Transverse colon (tissue), 4 donors: ENCODE data around the gene SLC2A9. TPM values are rescaled to one million over a fixed set of nuclear protein-coding genes. Genes with fewer than 3 reads are reported as not detected.

Experiments
- DNase-seq: peaks from one replicate; pipeline ENCODE4 v3.0.0-alpha.2; 2019
- H3K27ac ChIP-seq, 4 donors: fragments of 200-600 bp; sonication (generic); 2 replicates each; pipeline ENCODE4 v1.5.1; 2016 to 2018; ENCODE audit warnings: inconsistent platforms in 4 of 4
- H3K27me3 ChIP-seq: fragments of 200-600 bp; sonication (generic); 2 replicates; pipeline ENCODE4 v1.5.1; 2017; ENCODE audit warnings: inconsistent platforms
- H3K36me3 ChIP-seq, 4 donors: fragments of 200-600 bp; sonication (generic); 2 replicates each; pipeline ENCODE4 v1.5.1; 2017 to 2019; ENCODE audit warnings: inconsistent platforms in 4 of 4
- H3K4me1 ChIP-seq, 4 donors: fragments of 200-600 bp; sonication (generic); 2 replicates each; pipeline ENCODE4 v1.5.1; 2017 to 2020; ENCODE audit warnings: inconsistent platforms in 4 of 4
- H3K4me3 ChIP-seq, 4 donors: fragments of 200-600 bp; sonication (generic); 1 replicate in 1 of 4; 2 replicates in 3 of 4; pipeline versions ENCODE4 v1.5.1 to v1.6.1; 2017 to 2019; ENCODE audit warnings: inconsistent platforms in 4 of 4
- H3K9me3 ChIP-seq, 2 donors: fragments of 200-600 bp; sonication (generic); 2 replicates each; pipeline ENCODE4 v1.5.1; 2017 to 2019; ENCODE audit warnings: inconsistent platforms in 2 of 2
- EP300 ChIP-seq: sonication (generic); formaldehyde crosslinking; IDR thresholded peaks from one replicate; pipeline ENCODE4 v1.6.1; 2017; ENCODE audit warnings: antibody characterized with exemption, low read depth
- POLR2A ChIP-seq: fragments of 450-650 bp; IDR thresholded peaks from one replicate; pipeline ENCODE4 v1.6.1; 2016; ENCODE audit warnings: antibody characterized with exemption, mild to moderate bottlenecking, moderate library complexity
- POLR2AphosphoS5 ChIP-seq, 3 donors: sonication (generic); formaldehyde crosslinking; IDR thresholded peaks; one replicate each; pipeline ENCODE4 v1.6.1; 2016; ENCODE audit warnings: antibody characterized with exemption in 3 of 3
- WGBS, 2 donors: methylation state at CpG; one replicate each; pipeline ENCODE4 v1.1.5; 2018; ENCODE audit warnings: low coverage in 1 of 2; 5-methylcytosine and 5-hydroxymethylcytosine counted together
- in situ Hi-C, 4 donors: fragments of 200-750 bp; cut with MboI; loops; one replicate each; pipeline versions ENCODE4 v1.15.0 to v1.15.1; 2017; ENCODE audit warnings: low sequenced_read_pairs in 3 of 4, low pct_ligation_motif_present in 1 of 4, low pct_unique_long_range_greater_than_20kb in 1 of 4
- intact Hi-C: fragments of 100-400 bp; cut with DNase I; formaldehyde crosslinking; loops from one replicate; pipeline ENCODE4 v1.15.1; 2023; ENCODE audit warnings: low total_unique reads
- total RNA-seq, 4 donors: library from RNA; depleted of rRNA; stranded (reverse); fragments of >200 nt; gene quantifications; one replicate each; pipeline ENCODE4 v1.1.0, GENCODE V29; 2016
- TF ChIP-seq, protein P1 (sequence below), 5 experiments: fragments of 200-600 bp in 3 of 5; fragments of 450-650 bp in 2 of 5; sonication (generic) in 3 of 5; IDR thresholded peaks; 1 replicate in 2 of 5; 2 replicates in 3 of 5; pipeline ENCODE4 v1.5.1; 2016 to 2017; ENCODE audit warnings: antibody characterized with exemption in 5 of 5, inconsistent platforms in 3 of 5, mild to moderate bottlenecking in 2 of 5, moderate library complexity in 1 of 5

The SLC2A9 gene
- total RNA-seq, 4 donors from 2014 or later: 2.2 to 4.0 (median 3.4) TPM; not detected in 1

DNA sequence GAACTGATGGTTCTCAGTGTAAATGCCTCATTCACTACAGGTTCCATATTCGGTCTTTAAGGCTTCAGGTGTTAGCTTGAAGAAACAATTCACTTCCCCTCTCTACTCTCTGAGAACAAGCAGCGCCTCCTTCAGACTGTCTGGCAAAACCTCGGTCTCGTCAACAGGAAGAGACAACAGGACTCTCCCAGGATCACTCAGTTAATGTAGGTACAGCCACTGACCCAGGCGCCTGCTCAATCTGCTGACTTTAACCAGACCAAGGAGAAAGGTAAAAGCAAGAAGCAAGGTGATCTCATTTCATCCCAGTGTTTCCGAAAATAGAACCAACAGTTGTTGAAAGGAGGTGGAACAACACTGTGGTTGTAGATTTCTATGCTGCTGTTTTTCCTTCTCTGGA lies 102.2 kb downstream of the SLC2A9 start:
- no peak for DNase-seq
- intact Hi-C loops (no loop called here), in situ Hi-C loops (no loop called here)
- WGBS, 2 donors: 89 to 90% methylated on average over 6 of the region's 6 CpGs
- Histone ChIP-seq H3K4me3 (no peak overlapping the region), H3K27me3 (no peaks in the 10 kb centered on the region), H3K36me3 (no peaks in the 10 kb centered on the region), H3K9me3 (no peaks in the 10 kb centered on the region), H3K4me1 (no peaks in the 10 kb centered on the region), H3K27ac (no peak overlapping the region)
- TF ChIP-seq POLR2AphosphoS5 (IDR thresholded peaks at IDR 0.05) (no peak), POLR2A (no peak), EP300 (no peak)

DNA sequence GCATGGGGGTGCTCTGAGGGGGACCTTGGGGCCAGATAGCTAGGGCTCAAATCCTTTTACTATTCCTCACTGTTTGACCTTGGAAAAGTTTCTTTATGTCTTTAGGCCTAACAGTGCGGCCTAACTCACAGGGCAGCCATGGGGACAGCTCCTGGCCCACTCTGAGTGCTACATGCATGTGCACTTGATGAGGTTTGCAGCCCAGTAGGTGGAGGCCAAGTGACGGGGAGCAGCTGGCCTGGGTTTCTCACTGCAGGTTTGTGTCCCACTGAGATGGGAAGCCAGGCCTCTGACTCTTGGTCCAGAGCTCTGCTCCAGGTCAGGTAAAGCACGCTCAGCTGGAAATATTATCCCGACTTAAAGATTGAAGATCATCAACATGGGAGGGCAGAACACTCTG lies 102.8 kb downstream of the SLC2A9 start:
- Histone ChIP-seq H3K4me3 (no peak overlapping the region), H3K27me3 (no peaks in the 10 kb centered on the region), H3K9me3 (no peaks in the 10 kb centered on the region), H3K36me3 (no peaks in the 10 kb centered on the region), H3K4me1 (no peaks in the 10 kb centered on the region), H3K27ac (no peak overlapping the region)
- TF ChIP-seq EP300 (no peak), POLR2AphosphoS5 (IDR thresholded peaks at IDR 0.05) (no peak), POLR2A (no peak)
- TF ChIP-seq, protein P1, sequence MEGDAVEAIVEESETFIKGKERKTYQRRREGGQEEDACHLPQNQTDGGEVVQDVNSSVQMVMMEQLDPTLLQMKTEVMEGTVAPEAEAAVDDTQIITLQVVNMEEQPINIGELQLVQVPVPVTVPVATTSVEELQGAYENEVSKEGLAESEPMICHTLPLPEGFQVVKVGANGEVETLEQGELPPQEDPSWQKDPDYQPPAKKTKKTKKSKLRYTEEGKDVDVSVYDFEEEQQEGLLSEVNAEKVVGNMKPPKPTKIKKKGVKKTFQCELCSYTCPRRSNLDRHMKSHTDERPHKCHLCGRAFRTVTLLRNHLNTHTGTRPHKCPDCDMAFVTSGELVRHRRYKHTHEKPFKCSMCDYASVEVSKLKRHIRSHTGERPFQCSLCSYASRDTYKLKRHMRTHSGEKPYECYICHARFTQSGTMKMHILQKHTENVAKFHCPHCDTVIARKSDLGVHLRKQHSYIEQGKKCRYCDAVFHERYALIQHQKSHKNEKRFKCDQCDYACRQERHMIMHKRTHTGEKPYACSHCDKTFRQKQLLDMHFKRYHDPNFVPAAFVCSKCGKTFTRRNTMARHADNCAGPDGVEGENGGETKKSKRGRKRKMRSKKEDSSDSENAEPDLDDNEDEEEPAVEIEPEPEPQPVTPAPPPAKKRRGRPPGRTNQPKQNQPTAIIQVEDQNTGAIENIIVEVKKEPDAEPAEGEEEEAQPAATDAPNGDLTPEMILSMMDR (IDR thresholded peaks at IDR 0.05): no peak
- intact Hi-C loops: no loop called here
- DNase-seq: no peak
- in situ Hi-C loops: no loop called here
- WGBS, 2 donors: 93 to 100% methylated on average over 1 to 4 of the region's 4 CpGs

DNA sequence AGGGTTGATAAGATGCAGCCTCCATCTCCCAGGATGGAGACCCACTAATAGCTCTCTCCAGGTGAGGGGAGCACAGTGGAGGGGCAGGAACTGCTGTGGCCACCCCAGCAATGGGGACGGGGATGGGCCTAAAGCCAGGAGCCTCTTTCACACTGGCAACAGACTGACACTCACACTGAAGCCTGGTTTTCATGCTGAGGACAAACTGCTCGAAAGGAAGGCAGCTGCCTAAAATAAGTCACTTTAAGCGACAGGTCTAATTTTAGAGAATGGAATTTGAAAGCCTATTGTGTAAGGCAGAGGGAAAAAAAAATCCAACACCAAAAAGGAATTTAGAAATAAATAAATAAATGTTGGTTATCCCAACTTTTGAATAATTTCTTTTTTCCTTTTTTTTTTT lies 104.4 kb downstream of the SLC2A9 start:
- DNase-seq: no peak
- H3K27me3 ChIP-seq: no peaks in the 10 kb centered on the region
- no peaks in the 10 kb centered on the region for H3K36me3 ChIP-seq
- no peaks in the 10 kb centered on the region for H3K9me3 ChIP-seq
- H3K4me3 ChIP-seq: no peak overlapping the region
- H3K4me1 ChIP-seq: no peaks in the 10 kb centered on the region
- intact Hi-C loops (no loop called here), in situ Hi-C loops (no loop called here)
- H3K27ac ChIP-seq: no peak overlapping the region
- TF ChIP-seq, protein P1 (IDR thresholded peaks at IDR 0.05): no peak
- TF ChIP-seq POLR2A: no peak
- TF ChIP-seq POLR2AphosphoS5 (IDR thresholded peaks at IDR 0.05): no peak
- no peak for TF ChIP-seq EP300
- 86 to 95% methylated on average over 2 to 3 of the region's 3 CpGs for WGBS, 2 donors

GRCh38 chr4:9916346-9916745 lies 105.0 kb downstream of the SLC2A9 start:
- Histone ChIP-seq H3K9me3 (no peaks in the 10 kb centered on the region), H3K4me1 (no peaks in the 10 kb centered on the region), H3K27ac (no peak overlapping the region), H3K36me3 (no peaks in the 10 kb centered on the region), H3K27me3 (no peaks in the 10 kb centered on the region), H3K4me3 (no peak overlapping the region)
- intact Hi-C loops: no loop called here
- TF ChIP-seq, protein P1 (IDR thresholded peaks at IDR 0.05): no peak
- TF ChIP-seq POLR2A: no peak
- no peak for TF ChIP-seq POLR2AphosphoS5 (IDR thresholded peaks at IDR 0.05)
- no peak for TF ChIP-seq EP300
- no peak for DNase-seq
- WGBS, 2 donors: 78% methylated on average over 1 of the region's 1 CpG; no CpG with 5 or more reads in 1 of the 2 donors
- in situ Hi-C loops: no loop called here

DNA sequence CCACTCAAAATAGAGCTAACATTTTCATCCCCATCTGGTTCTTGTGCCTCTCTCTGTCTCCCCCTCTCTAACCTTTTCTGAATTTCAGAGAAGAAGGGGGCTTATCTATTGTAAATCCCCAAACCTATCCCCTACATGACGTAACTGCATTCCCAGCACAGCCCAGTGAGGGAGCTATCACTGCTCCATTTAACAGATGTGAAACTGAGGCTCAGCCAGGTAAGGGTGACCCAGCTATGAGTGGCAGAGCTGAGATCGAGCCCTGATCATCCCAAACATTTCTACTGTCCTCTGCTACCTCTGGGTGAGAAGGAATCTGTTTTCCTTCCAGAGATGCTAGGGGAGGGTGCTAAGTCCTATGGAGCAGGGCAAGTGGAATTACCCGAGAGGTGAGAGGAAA lies 107.5 kb downstream of the SLC2A9 start:
- Histone ChIP-seq H3K27me3 (no peaks in the 10 kb centered on the region), H3K4me1 (no peaks in the 10 kb centered on the region), H3K9me3 (no peaks in the 10 kb centered on the region), H3K27ac (no peak overlapping the region), H3K4me3 (no peak overlapping the region), H3K36me3 (no peaks in the 10 kb centered on the region)
- 92 to 100% methylated on average over 1 to 3 of the region's 3 CpGs for WGBS, 2 donors
- no peak for DNase-seq
- in situ Hi-C loops (no loop called here), intact Hi-C loops (no loop called here)
- TF ChIP-seq, protein P1 (IDR thresholded peaks at IDR 0.05): no peak
- TF ChIP-seq EP300: no peak
- no peak for TF ChIP-seq POLR2A
- TF ChIP-seq POLR2AphosphoS5 (IDR thresholded peaks at IDR 0.05): no peak
